ENCODE measurements around the gene CRYGN. TPM values are rescaled to one million over a fixed set of nuclear protein-coding genes. Genes with fewer than 3 reads are reported as not detected.

Gene CRYGN
- total RNA-seq, 2 donors from 2014 or later = 0.90 TPM; not detected in 1

DNA sequence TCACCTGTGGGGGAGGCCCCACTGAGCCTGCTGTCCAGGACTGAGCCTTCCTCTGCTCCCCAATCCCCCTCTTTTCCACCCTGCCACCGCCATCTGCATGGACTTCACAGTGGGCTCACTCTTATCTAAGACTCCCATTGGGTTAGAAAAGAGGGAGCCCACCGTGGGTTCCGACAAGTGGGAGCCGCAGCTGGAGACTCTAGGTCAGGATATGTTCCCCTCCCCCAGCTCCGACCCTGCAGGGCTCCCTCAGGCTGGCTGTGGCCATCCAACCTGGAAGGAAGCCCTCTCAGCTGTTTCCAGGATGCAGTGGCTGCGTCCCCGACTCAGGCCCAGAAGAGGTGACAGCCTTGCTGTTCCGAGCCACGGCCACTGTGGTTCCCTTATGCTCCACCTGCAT is 34.9 kb downstream of the CRYGN start:
- Histone ChIP-seq H3K9me3 (no peaks in the 10 kb centered on the region), H3K27me3 (peaks cover 0 to 11% of the 10 kb centered on the region in 2 donors), H3K4me3 (no peak overlapping the region), H3K4me1 (peaks cover 0 to 12% of the 10 kb centered on the region in 2 donors), H3K36me3 (no peaks in the 10 kb centered on the region), H3K27ac (no peak overlapping the region)
- no peak for DNase-seq (ENCODE audit: low spot score)
- no peak for TF ChIP-seq CTCF (IDR thresholded peaks at IDR 0.05)

GRCh38 chr7:151404216-151405011 is 35.5 kb downstream of the CRYGN start:
- no peaks in the 10 kb centered on the region for H3K36me3 ChIP-seq
- H3K4me3 ChIP-seq = no peak overlapping the region
- H3K9me3 ChIP-seq = no peaks in the 10 kb centered on the region
- no peak for TF ChIP-seq CTCF (IDR thresholded peaks at IDR 0.05)
- peaks cover 0 to 5% of the 10 kb centered on the region in 2 donors for H3K4me1 ChIP-seq
- peak; percentile 68 for DNase-seq (ENCODE audit: low spot score)
- peaks cover 0 to 5% of the 10 kb centered on the region in 2 donors for H3K27me3 ChIP-seq
- H3K27ac ChIP-seq = no peak overlapping the region

DNA sequence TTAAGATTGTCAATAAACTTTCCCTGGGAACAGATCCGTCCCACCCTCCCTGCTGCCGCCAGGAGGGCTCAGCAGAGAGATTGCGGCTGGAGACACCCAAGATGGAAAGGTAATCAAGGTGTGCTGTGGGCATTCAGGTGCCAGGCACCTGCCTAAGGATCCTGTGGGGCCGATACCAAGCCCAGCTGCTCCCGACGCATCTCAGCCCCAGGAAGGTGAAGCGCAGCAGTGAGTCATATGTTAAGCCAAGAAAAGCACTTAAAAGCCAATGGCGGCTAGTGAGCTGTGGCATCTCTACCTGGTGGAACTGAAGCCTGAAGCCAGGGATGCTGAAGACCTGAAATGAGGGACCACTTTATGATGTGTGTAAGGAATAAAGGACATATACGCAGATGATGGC is 36.2 kb downstream of the CRYGN start:
- Histone ChIP-seq H3K4me3 (no peak overlapping the region), H3K27ac (no peak overlapping the region), H3K27me3 (no peaks in the 10 kb centered on the region), H3K9me3 (no peaks in the 10 kb centered on the region), H3K36me3 (no peaks in the 10 kb centered on the region), H3K4me1 (no peaks in the 10 kb centered on the region)
- DNase-seq (ENCODE audit: low spot score) = no peak
- TF ChIP-seq CTCF (IDR thresholded peaks at IDR 0.05) = no peak

DNA sequence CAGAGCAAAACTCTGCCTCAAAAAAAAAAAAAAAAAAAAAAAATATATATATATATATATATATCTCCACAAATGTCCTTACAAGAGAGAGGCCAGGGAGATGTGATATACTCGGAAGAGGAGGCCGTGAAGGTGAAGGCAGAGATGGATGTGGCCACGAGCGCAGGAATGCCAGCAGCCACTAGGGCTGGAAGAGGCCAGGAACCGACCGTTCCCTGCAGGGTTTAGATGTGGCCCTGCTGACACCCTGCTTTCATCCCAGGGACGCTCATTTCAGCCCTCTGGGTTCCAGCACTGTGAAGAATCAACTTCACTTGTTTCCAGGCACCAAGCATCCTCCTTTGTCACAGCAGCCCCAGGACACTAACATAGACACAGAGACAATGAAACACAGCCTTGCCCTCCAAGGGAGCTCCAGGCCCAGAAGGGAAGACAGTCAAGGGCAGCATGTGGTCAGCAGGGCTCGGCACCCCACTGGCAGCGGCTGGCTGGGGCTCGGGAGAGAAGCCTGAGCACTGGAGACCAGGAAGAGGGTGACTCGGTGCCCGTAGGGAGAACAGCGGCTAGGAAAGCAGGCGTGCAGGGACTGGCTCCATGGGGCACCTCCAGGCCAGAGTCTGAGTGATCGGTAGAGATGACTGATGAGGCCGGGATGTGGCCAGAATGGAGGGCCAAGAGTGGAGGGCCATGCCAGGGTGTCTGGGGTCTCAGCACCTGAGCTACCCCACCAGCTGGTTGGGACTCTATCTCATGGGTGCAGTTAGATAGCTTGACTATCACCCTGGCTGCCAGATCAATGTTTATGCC is 37.7 kb downstream of the CRYGN start:
- Histone ChIP-seq H3K27me3 (no peaks in the 10 kb centered on the region), H3K9me3 (no peaks in the 10 kb centered on the region), H3K36me3 (no peaks in the 10 kb centered on the region), H3K27ac (no peak overlapping the region), H3K4me3 (no peak overlapping the region), H3K4me1 (no peaks in the 10 kb centered on the region)
- TF ChIP-seq CTCF (IDR thresholded peaks at IDR 0.05) = no peak
- no peak for DNase-seq (ENCODE audit: low spot score)

- DNase-seq (ENCODE audit: low spot score) = no peak
- Histone ChIP-seq H3K36me3 (no peaks in the 10 kb centered on the region), H3K27me3 (no peaks in the 10 kb centered on the region), H3K9me3 (no peaks in the 10 kb centered on the region), H3K4me3 (no peak overlapping the region), H3K27ac (no peak overlapping the region), H3K4me1 (no peaks in the 10 kb centered on the region)
- no peak for TF ChIP-seq CTCF (IDR thresholded peaks at IDR 0.05)
These were observed 39.2 kb downstream of the CRYGN start for GRCh38 chr7:151400626-151401315.

Data from right atrium auricular region (tissue), 2 donors.